GM23248 (cell line): ENCODE results near the gene PHC1. TPM values are rescaled to one million over a fixed set of nuclear protein-coding genes. Genes with fewer than 3 reads are reported as not detected.
"Not testable (repeated sequence)": the region's sequence is repeated elsewhere in the genome, so short reads cannot be mapped to it uniquely, and the experiment has no call there.

ENCODE experiments used
- DNase-seq: peaks from one replicate; pipeline ENCODE4 v3.0.0-alpha.2; 2015
- H2AFZ ChIP-seq: fragments of 200-600 bp; sonication (generic); 2 replicates; pipeline ENCODE4 v1.6.1; 2016; ENCODE audit warnings: antibody characterized with exemption
- H3F3A ChIP-seq: fragments of 200-600 bp; sonication (generic); 2 replicates; pipeline ENCODE4 v1.6.1; 2016; ENCODE audit warnings: mild to moderate bottlenecking, antibody characterized with exemption, mixed run types; ENCODE audit not compliant: insufficient read depth
- H3K27ac ChIP-seq: fragments of 200-600 bp; sonication (generic); 2 replicates; pipeline ENCODE4 v1.5.1; 2016; ENCODE audit warnings: mild to moderate bottlenecking
- H3K27me3 ChIP-seq: fragments of 200-600 bp; sonication (generic); replicated peaks from 2 replicates; pipeline ENCODE4 v1.6.1; 2016; ENCODE audit warnings: mild to moderate bottlenecking; ENCODE audit not compliant: insufficient read depth
- H3K36me3 ChIP-seq: fragments of 200-600 bp; sonication (generic); 2 replicates; pipeline ENCODE4 v1.6.1; 2016; ENCODE audit warnings: low read depth, mild to moderate bottlenecking
- H3K4me1 ChIP-seq: fragments of 200-600 bp; sonication (generic); 2 replicates; pipeline ENCODE4 v1.6.1; 2016; ENCODE audit warnings: mild to moderate bottlenecking; ENCODE audit not compliant: insufficient read depth
- H3K4me2 ChIP-seq: fragments of 200-600 bp; sonication (generic); one replicate; pipeline ENCODE4 v1.6.1; 2016; ENCODE audit warnings: mild to moderate bottlenecking; ENCODE audit not compliant: unreplicated experiment
- H3K4me3 ChIP-seq: fragments of 200-600 bp; sonication (generic); 2 replicates; pipeline ENCODE4 v1.5.1; 2016; ENCODE audit warnings: mild to moderate bottlenecking
- H3K79me2 ChIP-seq: fragments of 200-600 bp; sonication (generic); 2 replicates; pipeline ENCODE4 v1.6.1; 2016; ENCODE audit warnings: mild to moderate bottlenecking; ENCODE audit not compliant: insufficient read depth
- H3K9ac ChIP-seq: fragments of 200-600 bp; sonication (generic); 2 replicates; pipeline ENCODE4 v1.6.1; 2016; ENCODE audit warnings: mild to moderate bottlenecking
- H3K9me2 ChIP-seq: fragments of 200-600 bp; sonication (generic); 2 replicates; pipeline ENCODE4 v1.6.1; 2016; ENCODE audit warnings: mixed run types, mild to moderate bottlenecking, moderate library complexity; ENCODE audit not compliant: insufficient read depth
- H3K9me3 ChIP-seq: fragments of 200-600 bp; sonication (generic); one replicate; pipeline ENCODE4 v1.6.1; 2017; ENCODE audit warnings: low read depth
- H4K20me1 ChIP-seq: fragments of 200-600 bp; sonication (generic); 2 replicates; pipeline ENCODE4 v1.6.0; 2016; ENCODE audit not compliant: insufficient read depth
- EZH2 ChIP-seq: fragments of 200-600 bp; sonication (generic); IDR thresholded peaks from 2 replicates; pipeline ENCODE4 v1.6.1; 2018; ENCODE audit warnings: antibody characterized with exemption, mild to moderate bottlenecking; ENCODE audit not compliant: insufficient read depth, poor library complexity, severe bottlenecking
- EZH2phosphoT487 ChIP-seq: fragments of 200-600 bp; sonication (generic); IDR thresholded peaks from 2 replicates; pipeline ENCODE4 v1.6.1; 2018; ENCODE audit warnings: antibody characterized with exemption, moderate library complexity, mild to moderate bottlenecking, low read depth; ENCODE audit not compliant: insufficient read depth
- WGBS, 2 experiments: methylation state at CpG; one replicate each; pipeline ENCODE4 v1.1.6; 2015 to 2017; ENCODE audit warnings: low lambda C conversion rate in 2 of 2, low coverage in 1 of 2; ENCODE audit errors: missing lambda C conversion rate in 2 of 2; 5-methylcytosine and 5-hydroxymethylcytosine counted together
- in situ Hi-C: fragments of 300-500 bp; cut with MboI; formaldehyde crosslinking; loops from 2 replicates; pipeline ENCODE4 v1.15.0; 2020
- polyA plus RNA-seq: library from polyadenylated mRNA; unstranded; fragments of >200 nt; fragmentation: Nextera tagmentation; extraction: Ambion mirVana; gene quantifications from 2 replicates; pipeline ENCODE4 v1.2.1, GENCODE V29; 2016
- total RNA-seq: library from RNA; depleted of rRNA; stranded (reverse); fragments of >200 nt; shearing (Covaris generic); gene quantifications from 2 replicates; pipeline ENCODE4 v1.2.3, GENCODE V29; 2014

The PHC1 gene
- total and polyA plus RNA-seq, 2 experiments from 2014 or later, result 6.4 to 16.1 TPM

GRCh38 chr12:8934080-8934479 is 19.8 kb downstream of the PHC1 start:
- H4K20me1 ChIP-seq, H3K4me2 ChIP-seq, H3K9me3 ChIP-seq, in situ Hi-C loops, DNase-seq, H3K4me3 ChIP-seq, H3K9me2 ChIP-seq, H3K9ac ChIP-seq, H3K79me2 ChIP-seq, H3F3A ChIP-seq, H3K27ac ChIP-seq, H3K27me3 ChIP-seq, H3K4me1 ChIP-seq, H3K36me3 ChIP-seq, H2AFZ ChIP-seq: not testable (repeated sequence)
- 81 to 86% methylated on average over 4 of the region's 4 CpGs for WGBS, 2 experiments

- Histone ChIP-seq H3K27ac (no peak overlapping the region), H3K4me3 (no peak overlapping the region), H3K4me1 (no peaks in the 10 kb centered on the region), H3F3A (no peaks in the 10 kb centered on the region), H2AFZ (no peak overlapping the region), H3K79me2 (no peaks in the 10 kb centered on the region), H3K27me3 (no peaks in the 10 kb centered on the region), H3K36me3 (peaks cover 5% of the 10 kb centered on the region; the same call in 1 of the 2 replicates), H3K9me2 (no peaks in the 10 kb centered on the region), H3K9me3 (no peaks in the 10 kb centered on the region), H3K4me2 (no peak overlapping the region), H3K9ac (no peak overlapping the region), H4K20me1 (no peaks in the 10 kb centered on the region)
- in situ Hi-C loops, result no loop called here
- WGBS, 2 experiments, result 90% methylated on average over 7 of the region's 7 CpGs
- no peak for DNase-seq
- no peak for TF ChIP-seq EZH2
- no peak for TF ChIP-seq EZH2phosphoT487
Observed at GRCh38 chr12:8936735-8937134, 22.4 kb downstream of the PHC1 start.

GRCh38 chr12:8937842-8938442 is 23.6 kb downstream of the PHC1 start:
- H3K27ac ChIP-seq, H3F3A ChIP-seq, H3K4me2 ChIP-seq, in situ Hi-C loops, H3K79me2 ChIP-seq, H4K20me1 ChIP-seq, H3K9me3 ChIP-seq, H3K4me3 ChIP-seq, DNase-seq, H3K9me2 ChIP-seq, H3K4me1 ChIP-seq, H3K9ac ChIP-seq, H2AFZ ChIP-seq, H3K27me3 ChIP-seq: not testable (repeated sequence)
- WGBS, 2 experiments, result 63 to 79% methylated on average over 3 to 5 of the region's 5 CpGs
- H3K36me3 ChIP-seq, result peaks cover 16% of the 10 kb centered on the region

DNA sequence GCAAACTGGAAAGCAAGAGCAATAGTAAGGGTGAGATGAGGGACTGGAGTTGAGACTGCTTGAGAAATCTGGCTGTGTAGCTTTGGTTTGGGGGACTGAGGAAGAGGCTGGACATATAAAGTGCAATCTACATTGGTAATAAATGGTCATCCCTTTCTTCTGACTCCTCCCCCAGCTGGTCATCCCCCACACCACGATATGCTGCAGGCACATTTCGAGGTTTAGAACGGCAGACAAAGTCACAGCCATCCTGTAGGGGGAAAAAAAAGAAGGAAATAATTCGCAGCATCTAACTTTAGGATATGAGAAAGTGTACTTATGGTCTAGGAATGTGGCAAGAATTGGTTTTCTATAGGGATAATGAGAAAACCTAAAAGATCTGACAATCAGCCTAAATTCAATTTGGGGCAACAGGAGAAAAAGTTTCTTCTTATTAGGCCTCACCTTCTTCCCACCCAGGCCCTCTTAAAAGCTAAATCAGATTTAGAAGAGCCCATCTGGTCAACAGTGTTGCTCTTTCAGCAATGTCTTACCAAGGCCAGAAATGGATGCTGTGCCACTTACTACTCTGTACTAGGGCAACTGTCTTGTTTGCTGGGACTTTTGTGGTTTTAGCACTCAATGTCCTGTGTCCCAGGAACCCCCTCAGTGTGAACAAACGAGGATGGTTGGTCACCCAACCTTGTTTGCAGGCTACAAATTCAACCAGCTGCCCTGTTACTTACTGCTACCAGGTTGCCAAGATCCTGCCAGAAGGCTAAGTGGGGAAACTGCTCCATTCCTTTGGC is 27.6 kb downstream of the PHC1 start:
- in situ Hi-C loops, result no loop called here
- Histone ChIP-seq H3K27ac (no peak overlapping the region), H3K36me3 (peaks cover 44% of the 10 kb centered on the region), H3K9me2 (no peaks in the 10 kb centered on the region), H3F3A (no peaks in the 10 kb centered on the region), H2AFZ (no peak overlapping the region), H3K79me2 (peaks cover 29% of the 10 kb centered on the region), H3K9ac (no peak overlapping the region), H4K20me1 (no peaks in the 10 kb centered on the region), H3K9me3 (no peaks in the 10 kb centered on the region), H3K27me3 (no peaks in the 10 kb centered on the region), H3K4me2 (no peak overlapping the region), H3K4me3 (no peak overlapping the region), H3K4me1 (no peaks in the 10 kb centered on the region)
- no peak for DNase-seq
- WGBS, 2 experiments, result 80 to 81% methylated on average over 5 of the region's 5 CpGs
- TF ChIP-seq EZH2, result no peak
- no peak for TF ChIP-seq EZH2phosphoT487
